ENCODE results near the gene HAUS8.
"Not testable (repeated sequence)": the region's sequence is repeated elsewhere in the genome, so short reads cannot be mapped to it uniquely, and the experiment has no call there.

The HAUS8 gene

DNA sequence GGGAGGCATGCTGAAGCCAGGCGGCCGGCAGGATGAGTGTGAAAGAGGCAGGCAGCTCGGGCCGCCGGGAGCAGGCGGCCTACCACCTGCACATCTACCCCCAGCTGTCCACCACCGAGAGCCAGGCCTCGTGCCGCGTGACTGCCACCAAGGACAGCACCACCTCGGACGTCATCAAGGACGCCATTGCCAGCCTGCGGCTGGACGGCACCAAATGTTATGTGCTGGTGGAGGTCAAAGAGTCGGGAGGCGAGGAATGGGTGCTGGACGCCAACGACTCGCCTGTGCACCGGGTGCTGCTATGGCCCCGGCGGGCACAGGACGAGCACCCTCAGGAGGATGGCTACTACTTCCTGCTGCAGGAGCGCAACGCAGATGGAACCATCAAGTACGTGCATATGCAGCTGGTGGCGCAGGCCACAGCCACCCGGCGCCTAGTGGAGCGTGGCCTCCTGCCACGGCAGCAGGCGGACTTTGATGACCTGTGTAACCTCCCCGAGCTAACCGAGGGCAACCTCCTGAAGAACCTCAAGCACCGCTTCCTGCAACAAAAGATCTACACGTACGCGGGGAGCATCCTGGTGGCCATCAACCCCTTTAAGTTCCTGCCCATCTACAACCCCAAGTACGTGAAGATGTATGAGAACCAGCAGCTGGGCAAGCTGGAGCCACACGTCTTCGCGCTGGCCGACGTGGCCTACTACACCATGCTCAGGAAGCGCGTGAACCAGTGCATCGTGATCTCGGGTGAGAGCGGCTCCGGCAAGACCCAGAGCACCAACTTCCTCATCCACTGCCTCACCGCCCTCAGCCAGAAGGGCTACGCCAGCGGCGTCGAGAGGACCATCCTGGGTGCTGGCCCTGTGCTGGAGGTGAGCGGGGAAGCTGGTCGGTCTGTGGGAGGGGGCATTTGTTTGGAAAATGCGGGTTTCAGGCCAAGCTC lies 26.7 kb upstream of the HAUS8 start:
- Histone ChIP-seq H3K27me3 (no peaks in the 10 kb centered on the region), H3K4me1 (ENCODE audit: control insufficient read depth in 1 of 2, insufficient read depth in 1 of 2, low read depth in 1 of 2, low read length in 1 of 2) (peaks cover 15 to 23% of the 10 kb centered on the region in 2 experiments), H3K9me3 (no peaks in the 10 kb centered on the region), H3K36me3 (peaks cover 63% of the 10 kb centered on the region), H3K4me3 (ENCODE audit: low read depth in 1 of 2, low read length in 1 of 2) (no peak overlapping the region), H3K27ac (peak overlapping the region; percentile 27)
- TF ChIP-seq, protein P1, sequence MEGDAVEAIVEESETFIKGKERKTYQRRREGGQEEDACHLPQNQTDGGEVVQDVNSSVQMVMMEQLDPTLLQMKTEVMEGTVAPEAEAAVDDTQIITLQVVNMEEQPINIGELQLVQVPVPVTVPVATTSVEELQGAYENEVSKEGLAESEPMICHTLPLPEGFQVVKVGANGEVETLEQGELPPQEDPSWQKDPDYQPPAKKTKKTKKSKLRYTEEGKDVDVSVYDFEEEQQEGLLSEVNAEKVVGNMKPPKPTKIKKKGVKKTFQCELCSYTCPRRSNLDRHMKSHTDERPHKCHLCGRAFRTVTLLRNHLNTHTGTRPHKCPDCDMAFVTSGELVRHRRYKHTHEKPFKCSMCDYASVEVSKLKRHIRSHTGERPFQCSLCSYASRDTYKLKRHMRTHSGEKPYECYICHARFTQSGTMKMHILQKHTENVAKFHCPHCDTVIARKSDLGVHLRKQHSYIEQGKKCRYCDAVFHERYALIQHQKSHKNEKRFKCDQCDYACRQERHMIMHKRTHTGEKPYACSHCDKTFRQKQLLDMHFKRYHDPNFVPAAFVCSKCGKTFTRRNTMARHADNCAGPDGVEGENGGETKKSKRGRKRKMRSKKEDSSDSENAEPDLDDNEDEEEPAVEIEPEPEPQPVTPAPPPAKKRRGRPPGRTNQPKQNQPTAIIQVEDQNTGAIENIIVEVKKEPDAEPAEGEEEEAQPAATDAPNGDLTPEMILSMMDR (IDR thresholded peaks at IDR 0.05), result no peak

DNA sequence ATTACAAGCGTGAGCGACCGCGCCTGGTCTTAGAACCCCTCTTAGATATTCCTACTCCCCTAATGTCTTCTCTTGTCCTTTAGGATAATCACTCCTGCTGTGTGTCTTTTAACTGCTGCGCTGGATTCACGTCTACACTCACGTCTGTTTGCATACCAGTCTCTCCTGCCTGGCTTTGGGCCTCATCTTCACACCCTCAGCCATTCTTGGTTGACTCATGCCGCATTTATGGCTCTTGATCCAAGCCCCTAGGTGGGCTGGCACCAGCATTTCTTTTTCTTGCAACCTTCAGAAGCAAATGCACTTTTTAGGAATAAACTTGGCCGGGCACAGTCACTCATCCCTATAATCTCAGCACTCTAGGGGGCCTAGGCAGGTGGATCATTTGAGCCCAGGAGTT lies 23.1 kb upstream of the HAUS8 start:
- TF ChIP-seq, protein P1 (IDR thresholded peaks at IDR 0.05), result no peak
- Histone ChIP-seq H3K4me3 (ENCODE audit: low read depth in 1 of 2, low read length in 1 of 2) (no peak overlapping the region), H3K27me3 (no peaks in the 10 kb centered on the region), H3K27ac (peak overlapping the region; percentile 74), H3K9me3 (no peaks in the 10 kb centered on the region), H3K36me3 (peaks cover 31% of the 10 kb centered on the region), H3K4me1 (ENCODE audit: control insufficient read depth in 1 of 2, insufficient read depth in 1 of 2, low read depth in 1 of 2, low read length in 1 of 2) (peaks cover 10 to 15% of the 10 kb centered on the region in 2 experiments)

DNA sequence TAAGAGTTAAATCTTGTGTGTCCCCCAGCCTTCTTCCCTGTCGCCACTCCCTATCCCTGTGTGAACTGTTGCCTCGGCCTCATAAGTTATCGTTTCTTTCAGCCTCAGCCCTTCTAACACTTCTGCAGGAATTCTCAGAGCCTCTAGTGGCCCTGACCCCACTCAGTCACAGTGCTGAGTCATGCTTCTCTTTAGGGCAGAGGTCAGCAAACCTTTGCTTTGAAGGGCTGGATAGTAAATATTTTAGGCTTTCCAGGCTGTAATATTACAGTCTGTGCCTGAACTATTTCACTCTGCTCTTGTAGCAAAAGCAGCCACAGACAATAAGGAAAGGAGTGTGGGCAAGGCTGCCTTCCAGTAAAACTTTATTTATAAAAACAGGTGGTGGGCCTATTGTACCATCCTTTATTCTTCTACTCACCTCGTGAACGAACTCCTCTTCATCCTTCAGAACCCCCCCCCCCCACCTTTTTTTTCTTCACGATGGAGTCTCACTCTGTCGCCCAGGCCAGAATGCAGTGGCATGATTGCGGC lies 22.4 kb upstream of the HAUS8 start:
- H3K9me3 ChIP-seq, result no peaks in the 10 kb centered on the region
- no peak overlapping the region for H3K4me3 ChIP-seq (ENCODE audit: low read depth in 1 of 2, low read length in 1 of 2)
- peaks cover 24% of the 10 kb centered on the region for H3K36me3 ChIP-seq
- H3K27ac ChIP-seq, result peak overlapping the region; percentile 74
- H3K4me1 ChIP-seq (ENCODE audit: control insufficient read depth in 1 of 2, insufficient read depth in 1 of 2, low read depth in 1 of 2, low read length in 1 of 2), result peaks cover 14 to 22% of the 10 kb centered on the region in 2 experiments
- H3K27me3 ChIP-seq, result no peaks in the 10 kb centered on the region
- TF ChIP-seq, protein P1 (IDR thresholded peaks at IDR 0.05), result no peak

DNA sequence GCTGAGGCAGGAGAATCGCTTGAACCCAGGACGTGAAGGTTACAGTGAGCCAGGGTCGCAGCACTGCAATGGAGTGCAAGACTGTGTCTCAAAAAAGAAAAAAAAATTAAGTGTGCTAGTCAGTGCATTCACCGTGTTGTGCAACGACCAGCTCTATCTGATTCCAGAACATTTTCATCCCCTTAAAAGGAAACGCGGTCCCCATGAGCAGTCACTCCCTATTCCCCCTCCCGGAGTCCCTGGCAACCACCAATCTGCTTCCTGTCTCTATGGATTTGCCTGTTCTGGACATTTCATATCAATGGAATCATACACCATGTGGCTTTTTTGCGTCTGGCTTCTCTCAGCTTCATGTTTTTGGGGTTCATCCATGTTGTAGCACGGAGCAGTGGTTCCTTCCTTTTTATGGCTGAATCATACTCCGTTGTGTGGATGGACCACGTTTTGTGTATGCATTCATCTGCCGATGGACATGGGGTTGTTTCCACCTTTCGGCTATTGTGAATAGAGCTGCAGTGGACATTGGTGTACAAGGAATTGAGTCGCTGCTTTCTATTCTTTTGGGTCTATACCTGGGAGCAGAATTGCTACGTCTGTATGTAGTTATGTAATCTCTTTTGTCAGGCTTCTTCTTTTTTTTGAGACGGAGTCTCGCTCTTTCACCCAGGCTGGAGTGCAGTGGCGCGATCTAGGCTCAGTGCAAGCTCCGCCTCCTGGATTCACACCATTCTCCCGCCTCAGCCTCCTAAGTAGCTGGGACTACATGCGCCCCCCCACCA lies 20.1 kb upstream of the HAUS8 start:
- Histone ChIP-seq H3K27ac (peak overlapping the region; percentile 71), H3K9me3 (no peaks in the 10 kb centered on the region), H3K27me3 (no peaks in the 10 kb centered on the region), H3K4me3 (ENCODE audit: low read depth in 1 of 2, low read length in 1 of 2) (no peak overlapping the region), H3K4me1 (ENCODE audit: control insufficient read depth in 1 of 2, insufficient read depth in 1 of 2, low read depth in 1 of 2, low read length in 1 of 2) (peaks cover 37 to 45% of the 10 kb centered on the region in 2 experiments), H3K36me3 (peaks cover 7% of the 10 kb centered on the region)
- TF ChIP-seq, protein P1 (IDR thresholded peaks at IDR 0.05), result no peak

DNA sequence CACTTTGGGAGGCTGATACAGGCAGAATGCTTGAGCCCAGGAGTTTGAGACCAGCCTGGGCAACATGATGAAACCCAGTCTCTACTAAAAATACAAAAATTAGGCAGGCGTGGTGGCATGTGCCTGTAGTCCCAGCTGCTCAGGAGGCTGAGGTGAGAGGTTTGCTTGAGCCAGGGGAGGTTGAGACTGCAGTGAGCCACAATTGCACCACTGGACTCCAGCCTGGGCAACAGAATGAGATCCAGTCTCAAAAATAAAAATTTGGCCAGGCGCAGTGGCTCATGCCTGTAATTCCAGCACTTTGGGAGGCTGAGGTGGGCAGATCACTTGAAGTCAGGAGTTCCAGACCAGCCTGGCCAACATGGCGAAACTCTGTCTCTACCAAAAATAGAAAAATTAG lies 19.4 kb upstream of the HAUS8 start:
- Histone ChIP-seq H3K4me1 (ENCODE audit: control insufficient read depth in 1 of 2, insufficient read depth in 1 of 2, low read depth in 1 of 2, low read length in 1 of 2) (peaks cover 43 to 52% of the 10 kb centered on the region in 2 experiments), H3K27ac (peak overlapping the region; percentile 71)
- H3K36me3 ChIP-seq; H3K9me3 ChIP-seq; H3K27me3 ChIP-seq; H3K4me3 ChIP-seq (ENCODE audit: low read depth in 1 of 2, low read length in 1 of 2): not testable (repeated sequence)
